ENCODE results near the gene UBE2I.

Gene UBE2I

DNA sequence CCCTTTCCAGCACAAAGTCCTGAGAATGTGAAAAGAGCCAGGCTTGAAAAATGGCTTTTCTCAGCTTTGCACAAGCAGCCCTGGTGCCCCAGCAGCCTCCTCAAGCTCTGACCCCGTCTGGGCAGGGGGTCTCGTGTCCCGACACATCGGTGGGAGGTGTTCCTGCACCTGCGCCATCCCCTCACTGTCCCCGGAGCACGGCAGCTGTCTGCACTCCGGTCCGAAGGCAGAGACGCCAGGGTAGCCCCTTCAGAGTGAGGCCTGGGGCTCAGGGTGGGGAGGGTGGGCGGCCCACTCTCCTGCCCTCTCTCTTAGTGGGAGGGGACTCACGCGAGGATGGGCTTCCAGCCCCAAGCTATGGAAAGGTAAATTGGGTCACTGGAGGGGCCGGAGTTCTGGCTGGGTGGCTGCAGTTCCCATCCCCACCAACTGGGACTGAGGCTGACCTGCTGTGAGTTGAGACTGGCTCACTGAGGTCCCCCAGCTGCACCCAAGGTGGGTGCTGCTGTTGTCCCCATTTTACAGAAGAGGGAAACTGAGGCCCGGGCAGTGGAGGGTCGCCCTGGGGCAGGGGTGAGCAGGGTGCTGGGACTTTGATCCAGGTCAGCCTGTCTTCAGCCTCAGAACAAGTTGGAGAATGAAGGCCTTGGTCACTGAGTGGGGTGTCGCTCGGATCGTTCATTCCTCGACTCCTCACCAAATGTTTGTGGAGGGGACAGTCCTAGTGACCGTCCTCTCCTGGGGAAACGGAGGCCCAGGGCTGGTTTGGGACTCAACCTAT lies 21.7 kb downstream of the UBE2I start:
- no peak for DNase-seq

DNA sequence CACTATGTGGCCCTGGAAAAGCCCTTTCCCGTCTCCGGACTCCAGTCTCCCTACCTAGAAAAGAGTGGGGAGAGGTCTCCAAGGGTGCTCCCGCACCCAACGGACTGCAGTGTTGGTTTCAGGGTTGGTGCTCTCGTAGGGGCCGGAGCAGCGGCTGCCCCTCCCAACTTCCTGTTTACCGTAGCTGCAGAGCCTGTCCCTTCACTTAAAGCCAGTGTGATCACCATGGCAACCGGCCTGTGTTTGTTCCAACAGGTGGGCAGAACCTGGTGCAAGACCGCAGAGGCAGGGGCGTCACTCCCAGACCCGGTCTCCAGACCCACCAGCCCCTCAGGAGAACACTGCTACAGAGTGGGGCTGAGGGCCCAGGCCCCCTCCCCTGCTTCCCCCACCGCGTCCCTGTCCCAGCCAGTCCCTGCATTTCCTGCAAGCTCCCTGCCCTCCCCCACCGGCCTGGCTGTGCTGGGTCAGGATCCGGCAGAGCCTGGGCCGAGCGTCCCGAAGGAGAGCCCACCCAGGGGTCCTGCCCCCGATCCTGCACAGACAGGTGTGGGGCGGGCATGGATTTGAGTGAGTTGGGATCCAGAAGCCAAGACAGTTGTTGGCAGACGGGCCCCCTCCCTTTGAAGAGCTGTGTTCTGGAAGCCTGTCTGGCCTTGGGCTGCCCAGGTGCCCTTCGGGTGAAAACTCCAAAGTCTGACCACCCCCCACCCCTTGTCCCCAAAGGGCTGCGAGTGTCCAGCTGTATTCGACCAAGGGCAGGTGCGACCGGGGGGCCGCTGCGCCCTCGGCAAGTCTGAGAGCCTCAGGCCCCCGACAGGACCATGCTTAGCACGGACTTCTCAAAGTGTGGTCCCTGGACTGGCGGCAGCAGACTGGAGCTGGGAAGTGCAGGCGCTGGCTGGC lies 22.5 kb downstream of the UBE2I start:
- DNase-seq: peak; percentile 30

DNA sequence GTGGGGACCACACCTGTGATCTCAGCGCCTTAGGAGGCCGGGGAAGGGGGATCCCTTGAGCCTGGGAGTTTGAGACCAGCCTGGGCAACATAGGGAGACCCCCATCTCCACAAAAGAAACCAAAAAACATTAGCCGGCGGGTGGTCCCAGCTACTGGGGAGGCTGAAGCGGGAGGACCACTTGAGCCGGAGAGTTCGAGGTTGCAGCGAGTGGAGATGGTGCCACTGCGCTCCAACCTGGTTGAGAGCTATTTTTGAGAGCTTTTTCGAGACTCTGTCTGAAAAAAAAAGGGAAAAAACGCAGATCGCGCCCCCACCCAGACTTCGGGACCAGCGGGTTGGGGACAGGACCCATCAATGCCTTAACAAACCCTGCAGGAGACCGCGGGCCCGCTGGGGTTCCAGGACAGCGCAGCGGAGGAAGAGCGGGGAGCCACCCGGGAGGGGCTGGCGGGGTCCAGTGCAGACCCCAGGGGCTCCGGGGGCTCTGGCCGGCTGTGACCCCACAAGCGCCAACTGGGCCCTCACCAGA lies 23.2 kb downstream of the UBE2I start:
- no peak for DNase-seq

DNA sequence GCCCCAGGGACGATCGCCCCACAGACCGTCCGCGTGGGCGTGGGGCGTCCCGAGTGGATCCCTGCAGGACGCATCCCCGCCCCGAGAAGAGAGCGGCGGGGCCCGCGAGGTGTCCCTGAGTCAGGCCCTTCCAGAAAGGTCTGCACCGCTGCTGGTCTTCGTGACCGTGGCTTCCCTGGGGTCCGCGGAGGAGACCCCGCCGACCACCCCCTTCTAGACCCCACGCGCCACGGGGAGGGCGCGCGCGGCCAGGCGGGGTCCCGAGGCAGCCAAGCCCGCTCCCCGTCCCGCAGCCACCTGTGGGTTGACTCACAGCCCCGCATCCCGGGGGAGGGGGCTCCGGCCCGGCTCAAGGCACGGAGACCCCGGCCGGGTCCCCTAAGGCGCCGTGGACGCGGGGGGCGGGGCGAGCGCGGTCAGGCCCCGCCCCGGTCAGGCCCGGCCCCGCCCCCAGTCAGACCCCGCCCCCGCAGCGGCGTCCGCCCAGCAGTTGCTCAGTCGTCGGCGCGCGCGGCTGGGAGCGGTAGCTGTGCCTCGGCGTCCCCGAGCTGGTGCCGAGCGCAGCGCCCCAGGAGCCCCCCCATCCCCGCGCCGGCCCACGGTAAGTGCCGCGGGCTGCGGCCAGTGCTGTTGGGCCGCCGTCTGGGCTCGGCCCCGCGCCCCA lies 23.8 kb downstream of the UBE2I start, which contains the start of gene BAIAP3:
BAIAP3 (plus strand) TSS at position 497 of the 664 bp plus-strand sequence. CDS start 4,905 bp downstream, outside the sequence.
- peak; percentile 39 for DNase-seq

DNA sequence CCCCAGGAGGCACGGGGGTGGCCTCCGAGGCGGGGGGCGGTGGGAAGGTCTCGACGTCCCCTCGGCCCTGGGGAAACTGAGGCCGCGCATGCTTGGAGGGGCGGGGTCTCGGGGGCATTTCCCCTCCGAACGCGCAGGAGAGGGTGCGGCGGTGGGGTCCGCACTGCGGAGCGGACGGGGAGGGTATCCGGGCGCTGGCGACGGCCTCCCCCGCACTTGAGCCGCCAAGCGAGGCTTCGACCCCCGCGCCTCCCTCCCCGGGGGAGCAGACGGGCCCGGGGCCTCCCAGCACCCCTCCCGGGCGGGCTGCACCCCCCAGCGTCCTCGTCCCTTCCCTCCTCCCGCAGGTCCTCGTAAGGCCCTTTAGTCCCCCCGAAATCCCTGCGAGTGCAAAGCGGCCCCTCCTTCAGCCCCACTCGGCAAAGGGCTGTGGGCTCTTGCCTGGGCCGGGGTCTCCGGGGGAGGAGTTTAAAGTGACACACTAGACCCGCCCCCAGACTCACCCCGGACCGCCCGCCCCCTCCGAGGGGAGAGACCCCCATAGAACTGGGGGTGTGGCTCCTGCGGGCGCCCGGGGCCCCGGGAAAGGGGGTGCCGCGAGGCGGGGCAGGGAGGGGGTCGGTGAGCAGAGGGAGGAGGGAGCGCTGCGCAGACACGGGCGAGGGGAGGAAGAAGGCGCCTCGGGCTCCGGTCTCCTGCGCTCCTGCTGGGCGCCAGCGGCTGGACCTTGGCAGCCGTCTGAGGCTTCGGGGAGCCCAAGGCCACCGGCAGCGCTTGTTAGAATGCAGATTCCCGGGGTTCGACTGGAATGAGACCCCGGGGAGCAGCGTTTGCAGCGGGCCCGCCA lies 24.6 kb downstream of the UBE2I start:
- DNase-seq: no peak

DNA sequence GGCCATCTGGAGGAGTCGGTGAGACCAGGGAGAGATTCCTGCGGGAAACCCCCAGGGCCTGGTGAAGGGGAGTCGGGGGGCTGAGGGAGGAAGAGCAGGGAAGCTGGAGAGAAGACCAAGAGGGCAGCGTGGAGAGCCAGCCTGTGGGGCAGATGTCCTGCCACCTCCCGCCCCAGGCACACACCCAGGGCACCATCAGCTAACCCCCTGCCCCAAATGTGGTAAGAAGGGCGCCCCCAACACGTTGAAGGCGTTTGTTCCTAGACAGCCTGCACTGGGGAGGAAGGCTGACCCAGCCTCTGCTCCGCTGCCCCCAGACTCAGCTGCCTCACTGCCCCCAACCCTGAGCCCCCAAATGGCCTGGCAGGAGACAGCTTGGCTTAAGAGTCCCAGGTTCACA lies 25.3 kb downstream of the UBE2I start:
- no peak for DNase-seq

DNA sequence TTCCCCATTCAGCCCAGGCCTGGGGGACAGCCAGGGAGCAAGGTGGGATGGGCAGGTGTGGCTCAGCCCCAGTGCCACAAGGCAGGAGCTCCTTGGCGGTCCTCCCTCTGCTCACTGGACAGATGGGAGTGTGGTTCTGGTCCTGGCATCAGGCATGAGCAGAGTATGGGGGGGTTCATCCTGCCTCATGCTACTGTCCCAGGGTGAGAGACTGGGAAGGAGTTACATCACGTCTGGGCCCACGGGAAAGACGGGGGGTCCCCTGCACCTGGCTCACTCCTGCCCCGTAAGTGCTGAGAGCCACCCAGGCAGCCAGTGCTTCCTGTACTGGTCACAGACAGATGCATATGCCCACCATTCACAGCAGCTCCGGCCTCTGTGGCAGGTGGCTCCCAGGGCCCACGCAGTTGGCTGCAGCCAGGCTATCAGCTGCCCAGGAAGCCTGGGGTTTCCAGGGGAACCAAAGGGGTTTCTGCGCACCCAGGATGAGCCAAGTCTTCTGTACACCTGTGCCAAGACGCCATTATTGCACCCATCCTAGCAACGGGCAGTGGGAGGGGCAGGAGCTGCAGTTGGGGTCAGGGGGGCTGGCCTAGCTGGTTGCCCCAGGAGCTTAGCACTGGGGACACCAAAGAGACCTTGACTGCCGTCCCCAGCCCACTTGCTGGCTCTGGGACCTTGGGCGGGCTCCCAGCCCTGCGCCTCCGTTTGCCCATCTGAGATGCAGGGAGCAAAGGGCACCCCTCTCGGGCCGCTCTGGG lies 26.0 kb downstream of the UBE2I start:
- no peak for DNase-seq

DNA sequence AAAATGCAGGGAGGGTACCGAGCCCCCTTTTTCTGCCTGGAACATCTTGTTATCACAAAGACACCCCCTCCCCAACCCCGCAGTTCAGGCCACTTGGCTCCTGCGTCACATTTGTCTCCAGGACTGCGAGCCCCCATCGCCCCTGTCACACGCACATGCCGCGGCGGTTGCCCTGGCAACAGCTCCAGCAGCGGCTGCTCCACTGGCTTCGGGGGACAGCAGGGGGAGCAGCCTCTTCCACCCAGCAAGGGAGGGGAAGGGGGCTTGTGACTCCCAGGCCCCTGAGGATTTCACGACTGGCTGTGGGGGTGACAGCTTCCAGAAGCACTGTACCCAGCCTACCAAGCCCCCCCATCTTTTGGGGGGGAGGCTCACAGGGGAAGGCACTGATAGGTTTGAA lies 26.6 kb downstream of the UBE2I start:
- no peak for DNase-seq

DNA sequence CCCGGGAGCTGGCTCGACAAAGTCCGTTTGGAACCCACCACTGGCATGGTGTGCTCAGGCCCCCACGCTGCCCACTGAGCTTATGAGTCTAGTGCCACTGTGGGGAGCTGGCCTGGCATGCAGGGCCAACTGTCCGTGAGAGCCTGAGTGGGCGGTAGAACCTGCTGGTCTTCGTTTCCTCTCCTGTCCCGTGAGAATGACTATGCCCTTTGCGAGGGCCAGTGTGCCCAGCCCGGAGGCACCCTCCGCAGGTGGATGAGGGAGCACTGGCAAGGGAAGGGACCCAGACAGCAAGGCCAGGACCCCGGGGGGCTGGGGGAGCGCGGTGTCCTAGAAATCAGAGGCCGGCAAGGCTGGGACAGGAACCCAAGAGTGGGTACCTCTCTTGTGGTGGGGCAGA lies 27.2 kb downstream of the UBE2I start:
- DNase-seq: no peak

DNA sequence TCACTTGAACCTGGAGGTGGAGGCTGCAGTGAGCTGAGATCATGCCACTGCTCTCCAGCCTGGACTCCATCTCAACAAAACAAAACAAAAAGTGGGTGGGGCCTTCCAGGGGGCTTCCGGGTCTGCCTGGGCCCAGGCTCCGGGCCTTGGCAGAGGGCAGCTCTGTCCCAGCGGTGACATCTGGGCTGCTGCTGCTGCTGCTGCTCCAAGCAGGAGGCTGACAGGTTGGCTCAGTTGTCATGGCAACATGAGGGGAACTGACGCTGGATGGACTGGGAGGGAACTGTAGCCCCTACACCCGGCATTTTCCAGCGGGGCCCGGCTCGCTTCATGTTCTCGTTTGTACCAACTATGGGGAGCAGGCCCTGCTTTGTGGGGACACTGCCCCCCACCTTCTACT lies 28.1 kb downstream of the UBE2I start:
- DNase-seq: no peak

DNA sequence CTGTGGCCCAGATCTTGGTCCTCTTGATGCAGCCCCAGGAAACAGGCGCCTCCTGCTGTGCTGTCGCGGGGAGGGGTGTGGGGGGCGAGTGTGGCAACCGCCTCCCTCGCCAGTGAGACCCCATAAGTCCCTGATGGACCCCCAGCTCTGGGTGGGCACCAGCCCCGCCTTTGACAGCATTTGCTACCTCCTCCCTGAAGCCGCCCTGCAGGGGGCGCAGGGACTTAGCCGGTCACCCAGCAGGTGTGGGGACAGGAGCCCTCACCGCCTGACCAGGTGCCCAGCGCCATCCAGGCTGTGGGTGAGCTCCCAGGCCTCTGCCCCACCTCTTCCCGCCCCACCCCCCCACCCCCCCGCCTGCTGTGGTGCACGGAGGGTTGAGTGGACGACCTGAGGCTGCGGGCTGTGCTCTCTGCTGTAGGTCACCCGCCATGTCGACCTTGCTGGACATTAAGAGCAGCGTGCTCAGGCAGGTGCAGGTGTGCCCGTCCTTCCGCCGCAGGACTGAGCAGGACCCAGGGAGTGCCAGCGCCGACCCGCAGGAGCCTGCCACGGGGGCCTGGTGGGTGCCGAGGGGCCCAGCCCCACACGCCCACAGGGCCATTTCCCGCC lies 28.8 kb downstream of the UBE2I start:
- DNase-seq: no peak

DNA sequence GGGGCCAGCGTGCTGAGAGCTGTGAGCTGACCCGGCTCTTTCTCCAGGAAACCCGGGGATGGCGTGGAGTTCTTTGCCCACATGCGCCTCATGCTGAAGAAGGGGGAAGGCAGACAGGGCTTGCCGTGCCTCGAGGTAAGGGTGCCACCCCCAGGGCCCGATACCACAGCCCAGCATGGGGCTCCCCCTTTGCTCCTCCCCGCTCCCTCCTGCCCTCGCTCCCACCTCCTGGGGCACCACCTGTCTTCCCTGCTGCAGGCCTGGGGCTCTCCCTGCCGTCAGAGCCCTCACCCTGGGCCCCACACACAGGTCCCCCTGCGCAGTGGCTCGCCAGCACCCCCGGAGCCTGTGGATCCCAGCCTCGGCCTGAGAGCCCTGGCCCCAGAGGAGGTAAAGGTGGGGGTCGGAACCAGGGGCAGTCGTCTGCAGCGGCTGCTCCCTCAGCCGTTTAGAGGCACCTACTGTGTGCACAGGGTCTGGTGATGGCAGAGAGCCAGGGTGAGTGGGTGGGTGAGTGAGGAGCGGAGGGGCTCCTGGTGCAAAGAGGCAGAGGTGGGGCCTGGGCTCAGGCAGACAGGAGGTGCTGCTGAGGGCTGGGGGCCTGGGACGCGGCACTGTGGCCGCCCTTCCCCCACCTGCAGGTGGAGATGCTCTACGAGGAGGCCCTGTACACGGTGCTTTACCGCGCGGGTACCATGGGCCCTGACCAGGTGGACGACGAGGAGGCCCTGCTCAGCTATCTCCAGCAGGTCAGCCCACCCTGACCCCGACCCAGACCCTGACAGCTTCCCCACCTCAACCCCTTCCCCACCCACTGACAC lies 29.6 kb downstream of the UBE2I start:
- no peak for DNase-seq

DNA sequence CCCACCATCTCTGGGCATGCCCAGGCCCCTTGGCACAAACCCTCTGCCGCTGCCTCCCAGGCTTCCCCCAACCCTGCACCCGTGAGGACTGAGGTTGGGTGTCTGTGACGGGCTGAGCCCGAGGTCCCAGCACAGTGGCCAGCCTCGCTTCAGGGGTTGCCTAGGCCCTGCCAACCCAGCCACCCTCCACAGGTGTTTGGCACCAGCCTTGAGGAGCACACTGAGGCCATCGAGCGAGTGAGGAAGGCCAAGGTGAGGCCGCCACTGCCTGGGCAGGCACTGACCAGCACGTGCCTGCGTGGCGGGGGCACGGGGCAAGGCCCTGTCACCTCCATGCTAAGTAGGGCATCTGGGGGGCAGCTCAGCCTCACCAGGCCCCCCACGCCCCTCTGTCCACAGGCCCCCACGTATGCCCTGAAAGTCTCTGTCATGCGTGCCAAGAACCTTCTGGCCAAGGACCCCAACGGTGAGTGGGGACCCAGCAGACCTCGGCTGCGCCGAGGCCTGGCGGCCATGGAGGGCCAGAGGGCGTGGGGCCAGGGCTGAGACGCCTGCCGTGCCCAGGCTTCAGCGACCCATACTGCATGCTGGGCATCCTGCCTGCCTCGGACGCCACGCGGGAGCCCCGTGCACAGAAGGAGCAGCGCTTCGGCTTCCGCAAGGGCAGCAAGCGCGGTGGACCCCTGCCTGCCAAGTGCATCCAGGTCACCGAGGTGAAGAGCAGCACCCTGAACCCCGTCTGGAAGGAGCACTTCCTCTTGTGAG lies 31.5 kb downstream of the UBE2I start:
- no peak for DNase-seq

DNA sequence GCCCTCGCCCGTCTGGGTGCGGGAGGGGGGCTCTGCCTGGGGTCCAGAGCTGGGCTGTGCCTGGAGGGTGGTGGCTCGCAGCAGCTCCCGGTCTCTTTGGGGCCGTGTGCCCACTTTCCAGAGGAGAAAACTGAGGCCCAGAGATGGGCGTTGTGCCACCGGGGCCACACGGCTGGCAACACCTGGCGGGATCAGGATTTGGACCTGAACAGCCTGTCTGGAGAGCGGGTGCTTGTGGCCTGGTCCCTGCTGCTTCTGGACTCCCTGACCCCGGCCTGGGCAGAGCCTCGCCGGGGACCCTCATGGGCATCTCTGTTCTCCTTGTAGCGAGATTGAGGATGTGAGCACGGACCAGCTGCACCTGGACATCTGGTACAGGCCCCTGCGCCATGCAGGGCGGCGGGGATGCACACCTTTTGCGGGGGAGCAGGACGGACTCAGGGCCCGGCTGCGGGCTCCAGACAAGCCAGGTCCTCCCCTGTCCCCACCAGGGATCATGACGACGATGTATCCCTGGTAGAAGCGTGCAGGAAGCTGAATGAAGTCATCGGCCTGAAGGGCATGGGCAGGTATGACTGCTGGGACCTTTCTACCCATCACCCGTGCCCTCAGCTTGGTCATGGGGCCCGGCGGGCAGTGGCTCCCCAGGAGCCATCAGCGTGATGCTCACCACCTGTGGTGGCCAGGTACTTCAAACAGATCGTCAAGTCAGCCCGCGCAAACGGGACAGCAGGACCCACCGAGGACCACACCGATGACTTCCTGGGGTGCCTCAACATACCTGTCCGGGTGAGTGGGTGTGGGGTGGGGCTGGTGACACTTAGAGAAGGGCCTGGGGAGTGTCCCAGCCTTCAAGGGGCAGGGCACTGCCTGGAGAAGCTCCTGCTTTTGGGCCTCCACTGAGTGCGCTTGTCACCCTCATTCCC lies 32.3 kb downstream of the UBE2I start:
- no peak for DNase-seq

DNA sequence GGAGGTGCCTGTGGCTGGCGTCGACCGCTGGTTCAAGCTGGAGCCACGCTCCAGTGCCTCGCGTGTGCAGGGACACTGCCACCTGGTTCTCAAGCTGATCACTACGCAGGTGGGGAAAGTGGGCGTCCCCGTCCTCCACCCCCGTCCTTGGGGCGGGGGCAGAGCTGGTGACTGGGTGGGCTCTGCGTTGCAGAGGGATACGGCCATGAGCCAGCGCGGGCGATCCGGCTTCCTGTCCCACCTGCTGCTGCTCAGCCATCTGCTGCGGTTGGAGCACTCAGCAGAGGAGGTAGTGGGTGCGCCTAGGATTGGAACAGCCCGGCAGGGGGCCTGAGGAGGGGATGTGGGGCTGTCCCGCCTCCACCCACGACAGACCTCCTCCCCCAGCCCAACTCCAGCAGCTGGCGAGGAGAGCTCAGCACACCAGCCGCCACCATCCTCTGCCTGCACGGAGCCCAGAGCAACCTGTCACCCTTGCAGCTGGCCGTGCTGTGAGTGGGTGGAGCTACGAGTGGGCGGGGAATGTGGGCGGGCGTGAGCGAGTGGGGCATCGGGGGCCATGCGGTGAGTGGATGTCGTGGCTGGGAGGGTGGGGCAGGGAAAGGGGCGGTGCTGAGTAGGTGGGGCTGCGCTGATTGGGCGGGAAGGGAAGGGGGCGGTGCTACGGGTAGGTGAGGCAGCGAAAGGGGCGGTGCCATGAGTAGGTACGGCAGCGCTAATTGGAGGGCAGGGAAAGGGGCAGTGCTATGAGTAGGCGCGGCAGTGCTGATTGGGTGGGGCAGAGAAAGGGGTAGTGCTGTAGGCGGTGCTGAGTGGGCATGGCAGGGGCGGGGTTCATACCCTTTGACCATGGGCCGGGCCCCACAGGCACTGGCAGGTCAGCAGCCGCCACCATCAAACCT lies 33.3 kb downstream of the UBE2I start:
- DNase-seq: peak; percentile 92

DNA sequence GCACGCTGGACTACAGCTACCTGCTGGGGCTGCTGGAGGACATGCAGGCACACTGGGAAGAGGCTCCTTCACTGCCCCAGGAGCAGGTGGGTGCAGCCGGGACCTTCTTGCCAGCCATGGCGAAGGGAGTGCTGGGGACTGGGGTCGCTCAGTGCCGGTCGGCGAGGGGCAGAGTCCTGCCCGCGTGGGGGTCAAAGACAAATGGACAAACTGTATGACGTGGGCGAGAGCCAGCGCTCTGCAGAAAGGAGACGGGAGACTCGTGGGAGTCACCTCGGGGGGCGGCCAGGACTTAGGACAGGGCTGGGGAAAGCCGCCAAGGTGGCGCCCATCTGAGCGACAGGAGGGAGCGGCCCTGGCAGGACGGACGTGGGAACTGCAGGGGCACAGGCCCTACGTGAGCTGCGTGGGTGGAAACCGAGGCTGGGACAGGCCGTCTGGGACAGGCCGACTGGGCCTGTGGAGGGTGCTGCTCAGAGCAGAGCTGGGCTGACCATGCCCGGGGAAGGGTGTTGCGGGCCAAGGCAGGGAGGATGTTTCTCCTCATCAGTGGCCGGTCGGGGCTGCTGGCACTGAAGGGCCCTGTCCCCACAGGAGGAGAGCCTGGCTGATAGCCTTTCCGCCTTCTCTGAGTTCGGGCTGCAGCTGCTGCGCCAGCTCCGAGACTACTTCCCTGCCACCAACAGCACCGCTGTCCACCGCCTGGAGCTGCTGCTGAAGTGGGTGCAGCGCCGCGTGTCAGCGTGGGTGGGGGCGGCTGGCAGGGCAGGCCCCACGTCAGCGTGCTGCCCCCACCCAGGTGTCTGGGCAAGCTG lies 34.2 kb downstream of the UBE2I start:
- no peak for DNase-seq
